Right lobe of liver (tissue), 6 donors: ENCODE results near the gene BOC. TPM values are rescaled to one million over a fixed set of nuclear protein-coding genes. Genes with fewer than 3 reads are reported as not detected.
A peak's percentile ranks its signal among the peaks of the same experiment; 100 is the strongest.

Experiments used
- ATAC-seq, 4 donors: fragments of 200-7000 bp; cut with Tn5 transposase; one replicate each; pipeline ENCODE4 v1.9.1; 2020; ENCODE audit warnings: mild to moderate bottlenecking in 4 of 4, moderate library complexity in 4 of 4
- DNase-seq, 3 donors: peaks; one replicate each; pipeline ENCODE4 v3.0.0-alpha.2; 2020
- H3K27ac ChIP-seq, 3 donors: fragments of 200-600 bp; one replicate each; pipeline ENCODE4 v1.8.0; 2022
- H3K27me3 ChIP-seq, 2 donors: fragments of 200-600 bp; one replicate each; pipeline ENCODE4 v1.8.0; 2022
- H3K36me3 ChIP-seq, 4 donors: fragments of 200-600 bp; sonication (generic) in 1 of 4; one replicate each; pipeline versions ENCODE4 v1.5.1 to v1.8.0; 2017 to 2022; ENCODE audit warnings: control low read depth in 1 of 4
- H3K4me1 ChIP-seq, 4 donors: fragments of 200-600 bp; sonication (generic) in 1 of 4; one replicate each; pipeline versions ENCODE4 v1.5.1 to v1.8.0; 2017 to 2022; ENCODE audit warnings: control low read depth in 1 of 4
- H3K4me3 ChIP-seq, 3 donors: fragments of 200-600 bp; one replicate each; pipeline ENCODE4 v1.8.0; 2022
- H3K9me3 ChIP-seq, 4 donors: fragments of 200-600 bp; sonication (generic) in 1 of 4; one replicate each; pipeline versions ENCODE4 v1.5.1 to v1.8.0; 2017 to 2022; ENCODE audit warnings: control low read depth in 1 of 4
- POLR2A ChIP-seq: fragments of 450-650 bp; IDR thresholded peaks from one replicate; pipeline ENCODE4 v1.6.1; 2017; ENCODE audit warnings: antibody characterized with exemption, mild to moderate bottlenecking
- WGBS: methylation state at CpG from one replicate; pipeline ENCODE4 v1.1.6; 2018; ENCODE audit warnings: low coverage, low lambda C conversion rate; ENCODE audit not compliant: insufficient coverage; ENCODE audit errors: missing lambda C conversion rate; 5-methylcytosine and 5-hydroxymethylcytosine counted together
- intact Hi-C, 2 donors: fragments of 100-400 bp; cut with DNase I; formaldehyde crosslinking; loops; one replicate each; pipeline versions ENCODE4 v1.11.2 to v1.14.1; 2022
- total RNA-seq, 6 experiments: library from RNA; depleted of rRNA in 2 of 6; stranded (reverse); fragments of >200 nt in 2 of 6; fragmentation: NEBNext Ultra II Directional in 3 of 6; extraction: Animal tissue kit (Norgen Biotek cat#: 25700) in 3 of 6; gene quantifications; one replicate each; pipeline versions ENCODE4 v1.1.0 to v1.2.4, GENCODE V29; 2016 to 2023
- TF ChIP-seq, protein P1 (sequence below), 4 donors: fragments of 200-600 bp in 3 of 4; fragments of 450-650 bp in 1 of 4; IDR thresholded peaks; one replicate each; pipeline versions ENCODE4 v1.5.1 to v1.8.0; 2016 to 2022; ENCODE audit warnings: antibody characterized with exemption in 4 of 4, mild to moderate bottlenecking in 2 of 4
- donor health status: DM: no; HTN: yes; CAD: no.
- donor health status: DM: no; HTN: no; CAD: no.
- donor health status: DM: no; HTN: no; CAD: no.
- donor health status: DM: no; HTN: yes; CAD: no.
- donor health status: DM: no; HTN: yes; CAD: no.

The BOC gene
- total RNA-seq, 6 experiments from 2014 or later = 0.22 to 0.86 (median 0.49) TPM

- intact Hi-C loops = no loop called here
- no peaks in the 10 kb centered on the region for H3K36me3 ChIP-seq
- ATAC-seq = peak in 1 of 4 donors; percentile 25
- H3K4me3 ChIP-seq = no peak overlapping the region
- no peaks in the 10 kb centered on the region for H3K27me3 ChIP-seq
- WGBS = 32% methylated on average over 4 of the region's 7 CpGs
- TF ChIP-seq POLR2A = no peak
- TF ChIP-seq, protein P1, sequence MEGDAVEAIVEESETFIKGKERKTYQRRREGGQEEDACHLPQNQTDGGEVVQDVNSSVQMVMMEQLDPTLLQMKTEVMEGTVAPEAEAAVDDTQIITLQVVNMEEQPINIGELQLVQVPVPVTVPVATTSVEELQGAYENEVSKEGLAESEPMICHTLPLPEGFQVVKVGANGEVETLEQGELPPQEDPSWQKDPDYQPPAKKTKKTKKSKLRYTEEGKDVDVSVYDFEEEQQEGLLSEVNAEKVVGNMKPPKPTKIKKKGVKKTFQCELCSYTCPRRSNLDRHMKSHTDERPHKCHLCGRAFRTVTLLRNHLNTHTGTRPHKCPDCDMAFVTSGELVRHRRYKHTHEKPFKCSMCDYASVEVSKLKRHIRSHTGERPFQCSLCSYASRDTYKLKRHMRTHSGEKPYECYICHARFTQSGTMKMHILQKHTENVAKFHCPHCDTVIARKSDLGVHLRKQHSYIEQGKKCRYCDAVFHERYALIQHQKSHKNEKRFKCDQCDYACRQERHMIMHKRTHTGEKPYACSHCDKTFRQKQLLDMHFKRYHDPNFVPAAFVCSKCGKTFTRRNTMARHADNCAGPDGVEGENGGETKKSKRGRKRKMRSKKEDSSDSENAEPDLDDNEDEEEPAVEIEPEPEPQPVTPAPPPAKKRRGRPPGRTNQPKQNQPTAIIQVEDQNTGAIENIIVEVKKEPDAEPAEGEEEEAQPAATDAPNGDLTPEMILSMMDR (IDR thresholded peaks at IDR 0.05) = no peak
- H3K9me3 ChIP-seq = no peaks in the 10 kb centered on the region
- no peak overlapping the region for H3K27ac ChIP-seq
- H3K4me1 ChIP-seq = no peaks in the 10 kb centered on the region
- no peak for DNase-seq
Measured at GRCh38 chr3:113247675-113248458, 36.5 kb downstream of the BOC start.

- ATAC-seq (no peak), DNase-seq (no peak)
- Histone ChIP-seq H3K4me3 (no peak overlapping the region), H3K27ac (no peak overlapping the region), H3K36me3 (no peaks in the 10 kb centered on the region), H3K4me1 (no peaks in the 10 kb centered on the region), H3K9me3 (no peaks in the 10 kb centered on the region), H3K27me3 (no peaks in the 10 kb centered on the region)
- TF ChIP-seq, protein P1 (IDR thresholded peaks at IDR 0.05) = no peak
- TF ChIP-seq POLR2A = no peak
- 60% methylated on average over 1 of the region's 3 CpGs for WGBS
- intact Hi-C loops = no loop called here
Measured at GRCh38 chr3:113249111-113249510, 37.8 kb downstream of the BOC start.

DNA sequence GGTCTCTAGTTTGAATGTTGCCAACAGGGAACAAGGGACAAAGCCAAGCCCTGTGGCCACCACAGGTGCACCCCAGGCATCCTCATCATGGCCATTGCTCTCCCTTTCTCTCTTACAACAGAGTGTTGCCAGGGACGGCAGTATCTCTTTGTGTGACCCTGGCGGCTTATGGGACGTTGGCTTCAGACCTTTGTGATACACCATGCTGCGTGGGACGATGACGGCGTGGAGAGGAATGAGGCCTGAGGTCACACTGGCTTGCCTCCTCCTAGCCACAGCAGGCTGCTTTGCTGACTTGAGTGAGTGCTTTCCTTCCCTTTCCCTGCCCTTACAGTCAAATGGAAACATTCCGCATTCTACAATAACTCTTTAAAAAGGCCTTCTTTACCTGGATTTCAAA is 38.2 kb downstream of the BOC start:
- ATAC-seq (no peak), DNase-seq (no peak)
- intact Hi-C loops = no loop called here
- Histone ChIP-seq H3K4me1 (no peaks in the 10 kb centered on the region), H3K27ac (no peak overlapping the region), H3K36me3 (no peaks in the 10 kb centered on the region), H3K4me3 (no peak overlapping the region), H3K9me3 (no peaks in the 10 kb centered on the region), H3K27me3 (no peaks in the 10 kb centered on the region)
- 91% methylated on average over 6 of the region's 8 CpGs for WGBS
- TF ChIP-seq, protein P1 (IDR thresholded peaks at IDR 0.05) = no peak

GRCh38 chr3:113250566-113250965 is 39.2 kb downstream of the BOC start:
- Histone ChIP-seq H3K9me3 (no peaks in the 10 kb centered on the region), H3K4me1 (no peaks in the 10 kb centered on the region), H3K27ac (no peak overlapping the region), H3K36me3 (no peaks in the 10 kb centered on the region), H3K4me3 (no peak overlapping the region), H3K27me3 (no peaks in the 10 kb centered on the region)
- no peak for TF ChIP-seq POLR2A
- TF ChIP-seq, protein P1 (IDR thresholded peaks at IDR 0.05) = no peak
- no peak for DNase-seq
- no CpG with 5 or more reads among the region's 14 CpGs for WGBS
- intact Hi-C loops = no loop called here
- ATAC-seq = no peak
